Measurements from ENCODE around the gene ANXA6. TPM values are rescaled to one million over a fixed set of nuclear protein-coding genes. Genes with fewer than 3 reads are reported as not detected.

ANXA6 gene
- total RNA-seq, 2 donors from 2014 or later = 204 to 235 TPM

- Histone ChIP-seq H3K9me3 (ENCODE audit: control insufficient read depth, low read length) (no peaks in the 10 kb centered on the region), H3K4me1 (ENCODE audit: control insufficient read depth, insufficient read depth, low read length) (no peaks in the 10 kb centered on the region), H3K36me3 (ENCODE audit: control insufficient read depth, insufficient read depth, low read length) (peaks cover 93% of the 10 kb centered on the region), H3K27ac (ENCODE audit: low read depth, low read length) (no peak overlapping the region), H3K9ac (ENCODE audit: extremely low read depth, low read length, poor library complexity, severe bottlenecking) (no peak overlapping the region), H3K27me3 (ENCODE audit: control insufficient read depth, insufficient read depth, low read length, poor library complexity, severe bottlenecking) (no peaks in the 10 kb centered on the region), H3K4me3 (ENCODE audit: low read length) (no peak overlapping the region)
- H3K4me3 Mint-ChIP-seq = no peak overlapping the region
- H3K4me1 Mint-ChIP-seq = peaks cover 8% of the 10 kb centered on the region
- H3K27me3 Mint-ChIP-seq (ENCODE audit: insufficient read depth) = no peaks in the 10 kb centered on the region
- 95 to 98% methylated on average over 7 to 11 of the region's 11 CpGs for WGBS, 2 experiments (ENCODE audit: insufficient coverage in 1 of 2, insufficient read length in 1 of 2)
- no peaks in the 10 kb centered on the region for H3K9me3 Mint-ChIP-seq
- no peak for TF ChIP-seq CTCF (conservative IDR thresholded peaks at IDR 0.05)
- DNase-seq = no peak
- no peak overlapping the region for H3K27ac Mint-ChIP-seq
- H3K36me3 Mint-ChIP-seq (ENCODE audit: low read depth) = peaks cover 64% of the 10 kb centered on the region
Measured at GRCh38 chr5:151110122-151110681, 47.4 kb downstream of the ANXA6 start.

- H3K36me3 Mint-ChIP-seq (ENCODE audit: low read depth) = peaks cover 66% of the 10 kb centered on the region
- H3K4me1 Mint-ChIP-seq = peaks cover 8% of the 10 kb centered on the region
- no peak overlapping the region for H3K27ac Mint-ChIP-seq
- no peak overlapping the region for H3K9ac ChIP-seq (ENCODE audit: extremely low read depth, low read length, poor library complexity, severe bottlenecking)
- no peaks in the 10 kb centered on the region for H3K27me3 ChIP-seq (ENCODE audit: control insufficient read depth, insufficient read depth, low read length, poor library complexity, severe bottlenecking)
- no peak overlapping the region for H3K4me3 Mint-ChIP-seq
- no peaks in the 10 kb centered on the region for H3K27me3 Mint-ChIP-seq (ENCODE audit: insufficient read depth)
- no peaks in the 10 kb centered on the region for H3K9me3 Mint-ChIP-seq
- H3K4me3 ChIP-seq (ENCODE audit: low read length) = no peak overlapping the region
- no peaks in the 10 kb centered on the region for H3K4me1 ChIP-seq (ENCODE audit: control insufficient read depth, insufficient read depth, low read length)
- peaks cover 95% of the 10 kb centered on the region for H3K36me3 ChIP-seq (ENCODE audit: control insufficient read depth, insufficient read depth, low read length)
- WGBS, 2 experiments (ENCODE audit: insufficient coverage in 1 of 2, insufficient read length in 1 of 2) = 94 to 95% methylated on average over 5 to 8 of the region's 8 CpGs
- H3K27ac ChIP-seq (ENCODE audit: low read depth, low read length) = no peak overlapping the region
- no peak for DNase-seq
- no peaks in the 10 kb centered on the region for H3K9me3 ChIP-seq (ENCODE audit: control insufficient read depth, low read length)
- no peak for TF ChIP-seq CTCF (conservative IDR thresholded peaks at IDR 0.05)
Measured at GRCh38 chr5:151108566-151108965, 49.0 kb downstream of the ANXA6 start.

GRCh38 chr5:151107738-151108520, 49.6 kb downstream of the ANXA6 start:
- Mint-ChIP-seq H3K9me3 (no peaks in the 10 kb centered on the region), H3K27ac (no peak overlapping the region), H3K4me3 (no peak overlapping the region), H3K4me1 (peaks cover 8% of the 10 kb centered on the region), H3K36me3 (ENCODE audit: low read depth) (peaks cover 67% of the 10 kb centered on the region), H3K27me3 (ENCODE audit: insufficient read depth) (no peaks in the 10 kb centered on the region)
- peak; percentile 26 for TF ChIP-seq CTCF (conservative IDR thresholded peaks at IDR 0.05)
- H3K4me1 ChIP-seq (ENCODE audit: control insufficient read depth, insufficient read depth, low read length) = no peaks in the 10 kb centered on the region
- H3K9ac ChIP-seq (ENCODE audit: extremely low read depth, low read length, poor library complexity, severe bottlenecking) = no peak overlapping the region
- no peak overlapping the region for H3K27ac ChIP-seq (ENCODE audit: low read depth, low read length)
- 93 to 94% methylated on average over 9 to 11 of the region's 11 CpGs for WGBS, 2 experiments (ENCODE audit: insufficient coverage in 1 of 2, insufficient read length in 1 of 2)
- H3K27me3 ChIP-seq (ENCODE audit: control insufficient read depth, insufficient read depth, low read length, poor library complexity, severe bottlenecking) = no peaks in the 10 kb centered on the region
- peak; percentile 60 for DNase-seq
- no peak overlapping the region for H3K4me3 ChIP-seq (ENCODE audit: low read length)
- no peaks in the 10 kb centered on the region for H3K9me3 ChIP-seq (ENCODE audit: control insufficient read depth, low read length)
- H3K36me3 ChIP-seq (ENCODE audit: control insufficient read depth, insufficient read depth, low read length) = peaks cover 98% of the 10 kb centered on the region

Measured in endodermal cell (in vitro differentiated cells).